Smooth muscle cell of the brain vasculature (primary cell): ENCODE data around the gene CENPH.
"Not testable (repeated sequence)": the region's sequence is repeated elsewhere in the genome, so short reads cannot be mapped to it uniquely, and the experiment has no call there.

ENCODE experiments used
- DNase-seq: peaks from one replicate; pipeline ENCODE4 v3.0.0-alpha.2; 2012; ENCODE audit warnings: low read depth, low spot score

CENPH gene

GRCh38 chr5:69189162-69190086, at the start of gene CENPH:
TSS of gene CENPH (plus strand) at chr5:69189583. CDS start at chr5:69189635, 52 bp downstream.
- peak; percentile 70 for DNase-seq

- not testable (repeated sequence) for DNase-seq
Observed at GRCh38 chr5:69140239-69140638, 49.1 kb upstream of the CENPH start.

GRCh38 chr5:69140827-69141226, 48.6 kb upstream of the CENPH start:
- no peak for DNase-seq

- not testable (repeated sequence) for DNase-seq
Observed at GRCh38 chr5:69148576-69148975, 40.8 kb upstream of the CENPH start.

- no peak for DNase-seq
Observed at GRCh38 chr5:69148981-69149675, 40.3 kb upstream of the CENPH start.

GRCh38 chr5:69149676-69150010, 39.7 kb upstream of the CENPH start:
- no peak for DNase-seq

GRCh38 chr5:69152731-69153130, 36.7 kb upstream of the CENPH start:
- DNase-seq = no peak

- DNase-seq = no peak
Observed at GRCh38 chr5:69156456-69156855, 32.9 kb upstream of the CENPH start.

GRCh38 chr5:69158039-69158438, 31.3 kb upstream of the CENPH start:
- DNase-seq = no peak

- DNase-seq = no peak
Observed at GRCh38 chr5:69160651-69161050, 28.7 kb upstream of the CENPH start.

- peak; percentile 90 for DNase-seq
Observed at GRCh38 chr5:69166686-69167492, 22.5 kb upstream of the CENPH start, which contains the start of gene CCNB1. TSS of gene CCNB1 (plus strand) at chr5:69167150. CDS start at chr5:69167263, 113 bp downstream.

- DNase-seq = no peak
Observed at GRCh38 chr5:69167493-69167855, 21.9 kb upstream of the CENPH start.

- no peak for DNase-seq
Observed at GRCh38 chr5:69167929-69168328, 21.5 kb upstream of the CENPH start.

GRCh38 chr5:69170495-69170894, 18.9 kb upstream of the CENPH start:
- no peak for DNase-seq

- DNase-seq = no peak
Observed at GRCh38 chr5:69170969-69171368, 18.4 kb upstream of the CENPH start.

- not testable (repeated sequence) for DNase-seq
Observed at GRCh38 chr5:69181659-69182293, 7.6 kb upstream of the CENPH start.

GRCh38 chr5:69184621-69185020, 4.8 kb upstream of the CENPH start:
- DNase-seq = no peak

- DNase-seq = no peak
Observed at GRCh38 chr5:69187342-69187741, 2.0 kb upstream of the CENPH start.

- DNase-seq = no peak
Observed at GRCh38 chr5:69188811-69189161, 597 bp upstream of the CENPH start.

GRCh38 chr5:69202497-69202896, 13.1 kb downstream of the CENPH start:
- no peak for DNase-seq

- DNase-seq = no peak
Observed at GRCh38 chr5:69206528-69207190, 17.3 kb downstream of the CENPH start.
